ENCODE results near the gene ESR1.

- TF ChIP-seq EP300 (IDR thresholded peaks at IDR 0.05) (no peak), CTCF (IDR thresholded peaks at IDR 0.05) (no peak)
Measured at GRCh38 chr6:151805286-151805840, 2.1 kb upstream of the ESR1 start.

Data from upper lobe of left lung (tissue), 4 donors.